ENCODE measurements around the gene SLC25A45.

The SLC25A45 gene

DNA sequence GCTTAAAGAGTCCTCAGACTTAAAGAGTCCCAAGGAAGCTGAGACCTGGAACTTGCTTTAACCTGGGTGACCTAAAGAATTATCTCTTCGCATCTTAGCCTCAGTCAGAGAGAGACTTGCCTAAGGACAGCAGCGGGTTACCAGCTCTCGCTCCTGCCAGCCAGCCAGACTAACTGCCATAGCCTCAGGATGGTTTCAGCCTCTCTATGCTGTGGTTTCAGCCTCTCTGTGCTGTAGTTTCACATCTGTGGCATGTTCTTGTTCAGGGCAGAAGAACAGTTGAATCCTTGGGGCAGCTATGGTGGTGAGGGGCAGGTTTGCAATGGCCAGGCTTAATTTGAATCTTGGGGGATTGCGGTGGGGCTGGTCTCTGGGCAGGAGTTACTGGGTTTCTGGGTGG is 6.3 kb upstream of the SLC25A45 start:
- no peak for DNase-seq (ENCODE audit: low read depth)

GRCh38 chr11:65386307-65387140 is 4.1 kb upstream of the SLC25A45 start, which contains the start of gene FRMD8:
FRMD8 (plus strand) TSS chr11:65386637; CDS start chr11:65387037, 400 bp downstream.
- peak; percentile 84 for DNase-seq (ENCODE audit: low read depth)

DNA sequence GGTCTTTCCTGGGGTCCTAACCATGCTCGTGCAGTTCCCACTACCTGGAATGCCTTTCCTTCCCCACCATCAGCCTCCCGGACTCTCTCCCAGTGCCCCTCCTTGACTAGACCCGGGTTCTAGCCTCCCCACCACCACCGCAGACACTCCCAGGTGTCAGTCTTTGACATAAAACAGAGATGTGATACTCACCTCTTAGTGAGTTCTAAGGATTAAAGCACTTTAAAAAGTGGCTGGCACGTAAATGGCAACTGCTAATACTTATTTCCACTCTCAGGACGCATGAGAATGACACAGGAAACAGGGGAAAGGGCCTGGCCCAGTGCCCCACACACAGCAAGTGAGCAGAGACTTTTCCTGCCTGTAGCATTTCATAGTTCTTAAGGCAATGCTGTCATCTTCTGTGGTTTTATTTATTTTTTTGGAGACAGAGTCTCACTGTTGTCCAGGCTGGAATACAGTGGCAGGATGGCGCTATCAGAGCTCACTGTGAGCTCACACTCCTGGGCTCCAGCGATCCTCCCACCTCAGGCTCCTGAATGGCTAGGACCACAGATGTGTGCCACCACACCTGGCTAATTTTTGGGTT is 1.9 kb upstream of the SLC25A45 start:
- DNase-seq (ENCODE audit: low read depth): no peak

DNA sequence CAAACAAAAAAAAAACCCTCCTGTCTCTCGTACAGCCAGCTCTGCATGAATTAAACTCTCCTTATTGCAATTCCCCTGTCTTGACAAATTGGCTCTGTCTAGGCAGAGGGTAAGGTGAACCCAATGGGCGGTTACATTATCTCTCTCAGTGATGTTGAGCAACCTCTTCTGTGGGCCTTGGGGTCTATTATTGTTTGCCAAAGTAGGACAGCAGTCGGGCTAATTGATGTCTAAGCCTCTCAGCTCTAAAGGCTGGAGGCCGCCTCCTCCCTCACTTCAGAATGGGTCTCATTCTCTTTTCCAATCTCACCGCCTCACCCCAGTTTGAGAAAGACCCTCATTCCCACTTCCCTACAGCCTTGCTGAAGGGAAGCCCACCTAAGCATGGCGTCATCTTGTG is 1.3 kb upstream of the SLC25A45 start:
- DNase-seq (ENCODE audit: low read depth): no peak

DNA sequence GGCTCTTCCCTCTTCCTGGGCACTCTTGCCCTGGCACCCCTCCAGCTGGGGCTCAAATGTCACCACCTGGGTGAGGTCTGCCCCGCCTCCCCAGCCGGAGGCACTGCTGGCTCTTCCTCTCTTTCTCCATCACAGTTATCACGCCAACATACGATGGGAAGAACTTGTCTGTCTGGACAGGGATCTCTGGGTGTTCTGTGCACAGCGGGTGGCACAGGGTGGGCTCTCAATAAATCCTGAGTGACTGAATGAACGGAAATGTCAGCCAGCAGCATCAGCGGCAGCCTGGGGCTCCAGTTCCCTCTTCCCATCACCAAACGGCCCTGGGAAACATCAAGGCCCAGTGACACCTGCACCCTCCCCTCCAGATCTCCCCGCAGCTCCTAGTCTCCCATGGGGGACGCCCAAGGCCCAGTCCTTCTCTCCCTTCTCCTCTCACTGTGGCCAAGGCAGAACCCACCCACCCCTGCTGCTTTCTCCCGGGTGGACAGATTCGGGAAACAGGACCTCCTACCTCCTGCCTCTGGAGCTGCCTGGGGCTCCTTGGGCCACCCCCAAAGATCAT is 440 bp upstream of the SLC25A45 start:
- DNase-seq (ENCODE audit: low read depth): no peak

GRCh38 chr11:65381716-65382032 is 772 bp downstream of the SLC25A45 start:
- DNase-seq (ENCODE audit: low read depth): no peak

GRCh38 chr11:65380460-65381119 is 1.9 kb downstream of the SLC25A45 start:
- DNase-seq (ENCODE audit: low read depth): no peak

- no peak for DNase-seq (ENCODE audit: low read depth)
Measured at GRCh38 chr11:65379698-65380459, 2.6 kb downstream of the SLC25A45 start.

GRCh38 chr11:65378928-65379638 is 3.4 kb downstream of the SLC25A45 start:
- no peak for DNase-seq (ENCODE audit: low read depth)

- no peak for DNase-seq (ENCODE audit: low read depth)
Measured at GRCh38 chr11:65378208-65378927, 4.1 kb downstream of the SLC25A45 start.

DNA sequence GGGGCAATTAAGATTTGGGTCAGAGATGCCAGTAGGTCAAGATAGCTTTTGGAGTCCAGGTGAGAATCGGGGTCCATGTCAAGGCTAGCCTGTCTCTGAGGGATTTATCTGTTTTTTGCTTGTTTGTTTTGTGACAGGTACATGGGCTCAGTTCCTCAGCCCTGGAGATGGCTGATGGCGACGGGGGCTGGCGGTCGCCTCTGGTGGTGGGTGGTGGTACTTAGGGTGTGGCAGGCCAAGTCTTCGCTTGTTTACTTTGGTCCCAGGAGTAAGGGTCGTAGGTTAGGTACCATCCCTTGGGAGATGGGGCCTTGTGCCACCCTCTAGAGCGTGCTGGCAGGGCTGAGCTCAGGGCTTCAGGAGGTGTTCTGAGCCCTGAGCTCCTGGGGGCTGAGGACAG is 4.7 kb downstream of the SLC25A45 start:
- no peak for DNase-seq (ENCODE audit: low read depth)

DNA sequence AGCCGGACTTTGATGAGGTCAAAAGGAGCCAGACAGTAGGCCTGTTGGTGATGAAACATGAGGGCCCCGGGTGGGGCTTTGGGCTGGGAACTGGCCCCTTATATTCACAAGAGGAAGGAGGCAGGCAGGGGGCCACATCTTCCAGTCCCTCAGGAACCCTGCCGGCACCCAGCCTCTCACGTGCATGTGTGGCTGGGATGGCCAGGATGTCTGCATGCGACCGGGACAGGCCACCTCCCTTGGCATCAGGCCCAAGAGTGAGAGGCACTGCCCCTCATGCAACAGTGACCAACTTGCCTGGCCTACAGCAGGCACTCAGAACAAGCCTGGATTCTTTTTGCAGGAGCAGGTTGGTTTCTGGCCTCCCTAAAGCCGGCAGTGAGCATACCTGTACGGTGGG is 5.4 kb downstream of the SLC25A45 start:
- DNase-seq (ENCODE audit: low read depth): no peak

DNA sequence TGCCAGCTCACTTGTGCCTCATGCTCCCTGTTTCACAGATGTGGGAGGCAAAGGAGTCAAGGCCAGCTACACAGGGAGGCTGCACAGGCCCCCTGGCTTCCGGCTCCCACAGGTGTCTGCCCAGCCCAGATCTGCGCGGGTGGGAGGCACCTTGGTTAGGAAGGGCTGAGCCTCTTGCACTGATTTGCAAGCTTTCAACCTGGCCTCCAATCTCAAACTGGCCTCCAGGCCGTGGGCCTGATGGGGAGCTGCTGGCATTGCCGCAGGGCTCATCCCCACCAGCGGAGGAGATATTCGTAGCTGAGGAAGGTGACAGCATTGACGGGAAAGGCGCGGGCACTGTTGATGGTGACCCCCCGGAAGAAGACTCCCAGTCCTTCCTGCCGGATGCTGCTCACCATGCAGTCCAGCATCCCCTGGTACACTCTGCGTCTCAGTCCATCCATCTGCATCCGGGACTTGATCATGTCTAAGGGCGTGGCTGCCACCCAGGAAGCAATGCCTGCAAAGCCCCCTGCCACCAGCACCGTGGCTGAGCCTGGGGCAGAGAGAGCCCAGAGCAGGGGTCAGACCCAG is 6.2 kb downstream of the SLC25A45 start:
- DNase-seq (ENCODE audit: low read depth): no peak

DNA sequence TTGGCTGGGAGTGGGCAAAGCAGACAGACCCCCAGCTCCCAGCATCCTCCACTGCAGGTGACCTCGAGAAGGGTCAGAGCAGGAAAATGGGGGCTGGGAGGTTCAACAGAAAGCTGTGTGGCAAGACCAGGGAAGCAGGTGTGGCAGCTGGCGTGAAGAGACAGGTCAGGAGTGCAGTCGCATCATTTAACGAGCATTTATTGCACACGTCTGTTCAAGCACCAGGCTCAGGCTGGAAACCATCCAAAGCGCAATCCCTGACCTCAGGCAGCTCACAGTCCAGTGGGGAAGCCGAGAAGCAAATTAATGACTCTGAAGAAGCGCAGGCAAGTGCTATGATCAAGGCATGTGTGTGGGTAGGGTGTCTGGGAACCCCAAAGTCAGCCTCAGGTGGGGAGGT is 7.4 kb downstream of the SLC25A45 start:
- DNase-seq (ENCODE audit: low read depth): no peak

DNA sequence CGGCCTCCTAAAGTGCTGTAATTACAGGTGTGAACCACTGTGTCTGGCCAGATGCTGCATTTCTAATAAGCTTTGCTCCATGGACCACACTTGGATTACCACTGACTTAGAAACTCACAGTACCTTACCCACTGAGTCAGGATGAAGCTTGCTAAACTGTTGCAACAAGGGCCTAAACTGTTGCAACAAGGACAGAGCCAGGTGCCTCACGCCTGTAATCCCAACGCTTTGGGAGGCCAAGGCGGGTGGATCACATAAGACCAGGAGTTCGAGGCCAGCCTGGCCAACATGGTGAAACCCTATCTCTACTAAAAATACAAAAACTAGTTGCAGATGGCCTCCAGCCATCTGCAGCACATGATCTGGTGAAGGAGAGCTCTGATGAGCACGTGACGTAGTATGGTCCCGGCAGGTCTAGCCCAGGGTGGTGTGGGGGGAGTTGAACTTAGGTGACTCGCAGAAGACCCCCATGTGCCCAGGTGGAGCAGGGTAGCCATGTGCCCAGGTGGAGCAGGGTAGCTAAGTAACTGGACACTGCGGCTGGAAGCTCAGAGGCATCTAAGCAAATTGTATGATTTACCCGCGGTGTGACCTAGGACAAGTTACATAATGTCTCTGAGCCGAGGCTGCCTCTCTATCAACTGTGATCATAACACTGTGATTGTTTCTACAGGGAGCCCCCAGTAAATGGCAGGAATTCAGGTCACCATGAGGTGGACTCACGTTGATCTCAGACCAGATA is 8.4 kb downstream of the SLC25A45 start:
- DNase-seq (ENCODE audit: low read depth): no peak

GRCh38 chr11:65370659-65371049 is 11.8 kb downstream of the SLC25A45 start:
- no peak for DNase-seq (ENCODE audit: low read depth)

GRCh38 chr11:65366340-65366773 is 16.1 kb downstream of the SLC25A45 start:
- DNase-seq (ENCODE audit: low read depth): no peak

- no peak for DNase-seq (ENCODE audit: low read depth)
Measured at GRCh38 chr11:65363770-65364169, 18.7 kb downstream of the SLC25A45 start.

DNA sequence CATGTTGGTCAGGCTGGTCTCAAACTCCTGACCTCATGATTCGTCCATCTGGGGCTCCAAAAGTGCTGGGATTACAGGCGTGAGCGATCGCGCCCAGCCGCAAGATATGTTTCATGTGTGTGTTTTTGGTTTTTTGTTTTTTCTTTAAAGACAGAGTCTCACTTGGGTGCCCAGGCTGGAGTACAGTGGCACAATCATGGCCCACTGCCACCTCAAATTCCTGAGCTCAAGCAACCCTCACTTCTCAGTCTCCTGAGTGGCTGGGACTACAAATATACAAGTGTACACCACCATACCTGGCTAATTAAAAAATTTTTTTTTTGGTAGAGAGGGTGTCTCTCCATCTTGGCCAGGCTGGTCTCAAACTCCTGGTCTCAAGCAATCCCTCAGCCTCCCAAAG is 19.5 kb downstream of the SLC25A45 start:
- no peak for DNase-seq (ENCODE audit: low read depth)

Measured in activated T-cell treated with anti-CD3 and anti-CD28 coated beads for 48 hours (primary cell).